Measurements from ENCODE around the gene ATG13. TPM values are rescaled to one million over a fixed set of nuclear protein-coding genes. Genes with fewer than 3 reads are reported as not detected.

ATG13 gene
- total and polyA plus RNA-seq, 2 of the 8 experiments (the other 6 are each of a cell fraction or from before 2014, with no cell fraction given): 65.0 to 77.4 TPM

- H4K20me1 ChIP-seq (replicated peaks in 1 of 2; ENCODE audit: control insufficient read depth in 1 of 2, insufficient read depth in 2 of 2, low read length in 2 of 2): peaks cover 2 to 4% of the 10 kb centered on the region in 2 experiments
- DNase-seq (ENCODE audit: low read depth in 1 of 2, low spot score in 2 of 2) (no peak), FAIRE-seq (no peak)
- no peaks in the 10 kb centered on the region for H3K79me1 ChIP-seq (ENCODE audit: low read depth, low read length)
- H2BK20ac ChIP-seq (ENCODE audit: low read length): no peak overlapping the region
- no peaks in the 10 kb centered on the region for H3K79me2 ChIP-seq (ENCODE audit: control insufficient read depth in 1 of 2, insufficient read depth in 2 of 2, low read length in 2 of 2)
- H3K4ac ChIP-seq (replicated peaks; ENCODE audit: insufficient read length, low read depth, low read length): no peak overlapping the region
- no peaks in the 10 kb centered on the region for H3K9me3 ChIP-seq (ENCODE audit: insufficient read depth in 2 of 2, low read depth in 1 of 2, low read length in 1 of 2)
- no peak overlapping the region for H3K4me2 ChIP-seq (ENCODE audit: insufficient read depth in 1 of 2, low read depth in 2 of 2, low read length in 2 of 2)
- H2BK12ac ChIP-seq (ENCODE audit: low read depth, low read length): no peak overlapping the region
- no peak overlapping the region for H2BK15ac ChIP-seq (ENCODE audit: low read length)
- no peak overlapping the region for H3K9ac ChIP-seq (replicated peaks in 1 of 4; ENCODE audit: extremely low read depth in 1 of 4, low read depth in 3 of 4, low read length in 3 of 4)
- H3K14ac ChIP-seq (ENCODE audit: insufficient read length): no peak overlapping the region
- H3K23ac ChIP-seq (ENCODE audit: insufficient read length): no peak overlapping the region
- no peak overlapping the region for H2AFZ ChIP-seq (ENCODE audit: low read length)
- no peak overlapping the region for H3K27ac ChIP-seq (ENCODE audit: low read depth, low read length)
- H3K56ac ChIP-seq (replicated peaks; ENCODE audit: insufficient read length, low read depth, low read length): no peak overlapping the region
- 88% methylated on average over 3 of the region's 3 CpGs; no CpG with 5 or more reads in 1 of the 2 experiments for WGBS, 2 experiments (ENCODE audit: extremely low coverage in 1 of 2, insufficient coverage in 1 of 2, insufficient read length in 1 of 2, insufficient replicate concordance in 2 of 2, low coverage in 1 of 2, low lambda C conversion rate in 2 of 2, missing lambda C conversion rate in 1 of 2)
- H4K8ac ChIP-seq (ENCODE audit: extremely low read depth, insufficient read depth, low read length): no peak overlapping the region
- H2BK5ac ChIP-seq (ENCODE audit: low read depth, low read length): no peak overlapping the region
- no peak overlapping the region for H2BK120ac ChIP-seq (replicated peaks; ENCODE audit: low read depth, low read length)
- H3K23me2 ChIP-seq (ENCODE audit: low read depth, low read length): no peaks in the 10 kb centered on the region
- no peak overlapping the region for H3K4me3 ChIP-seq (ENCODE audit: extremely low read depth in 1 of 4, insufficient read depth in 2 of 4, low read depth in 3 of 4, low read length in 4 of 4)
- H3K36me3 ChIP-seq (ENCODE audit: control insufficient read depth in 2 of 4, insufficient read depth in 4 of 4, low read length in 3 of 4): peaks cover 14 to 55% (median 45%) of the 10 kb centered on the region in 4 experiments
- H4K91ac ChIP-seq (replicated peaks; ENCODE audit: insufficient read length, low read length): no peak overlapping the region
- H3K18ac ChIP-seq (ENCODE audit: extremely low read depth, low read length): no peak overlapping the region
- TF ChIP-seq KDM1A (IDR thresholded peaks at IDR 0.05; ENCODE audit: borderline replicate concordance, low read length) (no peak), CHD1 (IDR thresholded peaks at IDR 0.05; ENCODE audit: low read depth, low read length) (no peak), CTCF (IDR thresholded peaks at IDR 0.05; ENCODE audit: control extremely low read depth in 1 of 3, insufficient read depth in 1 of 3, low read depth in 1 of 3, low read length in 3 of 3) (peak; percentile 48 to 79 (median 63); a peak in 3 of 4 replicates), NANOG (IDR thresholded peaks at IDR 0.05; ENCODE audit: insufficient read depth, low read depth, low read length, poor library complexity, severe bottlenecking) (no peak), RAD21 (IDR thresholded peaks at IDR 0.05 in 1 of 2, conservative IDR thresholded peaks at IDR 0.05 in 1 of 2; ENCODE audit: low read depth in 2 of 2, low read length in 2 of 2) (peak; percentile 54 to 62)
- H3K4me1 ChIP-seq (replicated peaks in 1 of 4; ENCODE audit: control insufficient read depth in 3 of 4, insufficient read depth in 4 of 4, low read length in 3 of 4): peaks cover 0 to 11% (median 2%) of the 10 kb centered on the region in 4 experiments; a peak in 6 of 7 replicates
- CTCF ChIA-PET (ENCODE audit: partially characterized antibody): interaction anchor here (0.5 to 2.8 kb wide), 21 partner anchors 11 to 897 kb away, joined by 3 to 36 read pairs (median 3); no protein-coding TSS in a partner anchor
- no peak overlapping the region for H2AK5ac ChIP-seq (ENCODE audit: low read depth, low read length)
- no peak overlapping the region for H4K5ac ChIP-seq (ENCODE audit: insufficient read length, low read depth, low read length)
- POLR2A ChIA-PET (ENCODE audit: partially characterized antibody): interaction anchor here (1.1 kb wide), 1 partner anchor 11 kb away, joined by 3 read pairs; no protein-coding TSS in a partner anchor
- no peaks in the 10 kb centered on the region for H3K27me3 ChIP-seq (replicated peaks in 1 of 4; ENCODE audit: control insufficient read depth in 3 of 4, extremely low read depth in 1 of 4, insufficient read depth in 3 of 4, low read length in 3 of 4)
Measured at GRCh38 chr11:46669711-46670139, 52.4 kb downstream of the ATG13 start.

Data from H1 (cell line).